Breast epithelium (tissue), 4 donors: ENCODE results near the gene CDH4. TPM values are rescaled to one million over a fixed set of nuclear protein-coding genes. Genes with fewer than 3 reads are reported as not detected.

Source experiments
- DNase-seq, 2 donors: peaks; one replicate each; pipeline ENCODE4 v3.0.0-alpha.2; 2019; ENCODE audit warnings: low spot score in 2 of 2
- H3K27ac ChIP-seq, 2 donors: fragments of 200-600 bp; sonication (generic) in 1 of 2; one replicate each; pipeline ENCODE4 v1.5.1; 2016 to 2019; ENCODE audit warnings: mild to moderate bottlenecking in 1 of 2
- H3K27me3 ChIP-seq, 2 donors: fragments of 200-600 bp; sonication (generic) in 1 of 2; one replicate each; pipeline versions ENCODE4 v1.5.1 to v1.6.0; 2017 to 2019; ENCODE audit warnings: control low read depth in 1 of 2, mild to moderate bottlenecking in 1 of 2
- H3K36me3 ChIP-seq: fragments of 200-600 bp; one replicate; pipeline ENCODE4 v1.5.1; 2019
- H3K4me1 ChIP-seq, 2 donors: fragments of 200-600 bp; sonication (generic); one replicate each; pipeline ENCODE4 v1.5.1; 2016 to 2019; ENCODE audit warnings: control low read depth in 1 of 2
- H3K4me3 ChIP-seq, 3 donors: fragments of 200-600 bp; sonication (generic); 1 replicate in 2 of 3; 2 replicates in 1 of 3; pipeline ENCODE4 v1.5.1; 2016 to 2019; ENCODE audit warnings: mild to moderate bottlenecking in 3 of 3, moderate library complexity in 2 of 3
- H3K9me3 ChIP-seq, 2 donors: fragments of 200-600 bp; sonication (generic) in 1 of 2; one replicate each; pipeline ENCODE4 v1.5.1; 2016 to 2019; ENCODE audit warnings: control low read depth in 1 of 2
- POLR2A ChIP-seq: fragments of 450-650 bp; IDR thresholded peaks from one replicate; pipeline ENCODE4 v1.6.1; 2016; ENCODE audit warnings: antibody characterized with exemption, mild to moderate bottlenecking, moderate library complexity
- POLR2AphosphoS5 ChIP-seq, 3 donors: sonication (generic); formaldehyde crosslinking; IDR thresholded peaks; one replicate each; pipeline ENCODE4 v1.6.1; 2017; ENCODE audit warnings: antibody characterized with exemption in 3 of 3
- intact Hi-C: fragments of 100-400 bp; cut with DNase I; formaldehyde crosslinking; loops from one replicate; pipeline ENCODE4 v1.15.1; 2023; ENCODE audit warnings: low total_unique reads
- total RNA-seq, 3 donors: library from RNA; depleted of rRNA; stranded (reverse); fragments of >200 nt; gene quantifications; one replicate each; pipeline ENCODE4 v1.1.0, GENCODE V29; 2016
- TF ChIP-seq, protein P1 (sequence below), 3 donors: fragments of 450-650 bp; IDR thresholded peaks; one replicate each; pipeline ENCODE4 v1.5.1; 2016 to 2017; ENCODE audit warnings: antibody characterized with exemption in 3 of 3, mild to moderate bottlenecking in 3 of 3, moderate library complexity in 3 of 3

CDH4 gene
- total RNA-seq, 3 donors from 2014 or later: under 0.01 TPM; not detected in 2

DNA sequence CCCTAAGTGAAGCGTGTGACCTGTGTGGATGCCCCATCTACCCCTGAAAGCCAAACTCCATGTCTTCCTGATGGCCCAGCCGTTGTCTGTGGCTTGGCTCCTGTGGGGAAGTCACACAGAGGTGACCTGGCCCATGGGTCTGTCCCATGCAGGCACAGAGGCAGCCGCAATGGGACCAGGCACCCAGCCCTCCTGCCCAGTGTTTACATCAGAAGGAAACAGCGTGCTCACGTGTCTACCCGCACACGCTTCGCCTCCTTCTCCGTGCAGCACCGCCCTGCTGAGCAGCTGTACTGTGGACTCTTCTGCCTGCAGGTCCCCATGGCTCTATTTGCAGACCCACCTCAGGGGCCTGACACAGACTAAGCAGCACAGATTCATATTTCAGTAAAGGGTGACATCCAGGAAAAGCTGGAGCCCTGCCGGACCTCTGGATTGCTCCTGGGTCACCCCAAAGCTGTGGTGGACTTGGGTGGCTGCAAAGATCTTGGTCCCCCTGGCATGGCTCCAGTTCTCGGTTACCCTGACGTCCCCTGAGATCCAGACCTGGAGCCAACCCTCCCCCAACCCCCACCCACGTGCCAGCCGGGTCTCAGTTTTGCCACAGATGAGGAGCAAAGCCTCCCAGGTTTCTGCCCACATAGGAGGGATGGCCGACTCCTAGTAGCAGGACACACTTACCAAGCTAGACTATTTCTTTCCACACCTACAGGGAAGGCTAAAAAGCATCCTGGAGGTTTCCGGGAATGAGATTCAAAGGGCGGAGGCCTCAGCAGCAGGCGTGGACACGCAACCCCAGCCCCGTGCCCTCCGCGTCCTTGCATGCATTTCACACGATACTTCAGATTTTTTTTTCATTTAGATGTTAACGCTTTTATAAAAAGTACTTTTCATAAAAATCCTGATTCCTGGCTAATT, 120.3 kb downstream of the CDH4 start:
- no peak overlapping the region for H3K4me3 ChIP-seq
- no peaks in the 10 kb centered on the region for H3K36me3 ChIP-seq
- no peaks in the 10 kb centered on the region for H3K4me1 ChIP-seq
- no peak overlapping the region for H3K27ac ChIP-seq
- no peak for DNase-seq
- H3K9me3 ChIP-seq: no peaks in the 10 kb centered on the region
- no peak for TF ChIP-seq POLR2AphosphoS5 (IDR thresholded peaks at IDR 0.05)
- TF ChIP-seq POLR2A: no peak
- TF ChIP-seq, protein P1, sequence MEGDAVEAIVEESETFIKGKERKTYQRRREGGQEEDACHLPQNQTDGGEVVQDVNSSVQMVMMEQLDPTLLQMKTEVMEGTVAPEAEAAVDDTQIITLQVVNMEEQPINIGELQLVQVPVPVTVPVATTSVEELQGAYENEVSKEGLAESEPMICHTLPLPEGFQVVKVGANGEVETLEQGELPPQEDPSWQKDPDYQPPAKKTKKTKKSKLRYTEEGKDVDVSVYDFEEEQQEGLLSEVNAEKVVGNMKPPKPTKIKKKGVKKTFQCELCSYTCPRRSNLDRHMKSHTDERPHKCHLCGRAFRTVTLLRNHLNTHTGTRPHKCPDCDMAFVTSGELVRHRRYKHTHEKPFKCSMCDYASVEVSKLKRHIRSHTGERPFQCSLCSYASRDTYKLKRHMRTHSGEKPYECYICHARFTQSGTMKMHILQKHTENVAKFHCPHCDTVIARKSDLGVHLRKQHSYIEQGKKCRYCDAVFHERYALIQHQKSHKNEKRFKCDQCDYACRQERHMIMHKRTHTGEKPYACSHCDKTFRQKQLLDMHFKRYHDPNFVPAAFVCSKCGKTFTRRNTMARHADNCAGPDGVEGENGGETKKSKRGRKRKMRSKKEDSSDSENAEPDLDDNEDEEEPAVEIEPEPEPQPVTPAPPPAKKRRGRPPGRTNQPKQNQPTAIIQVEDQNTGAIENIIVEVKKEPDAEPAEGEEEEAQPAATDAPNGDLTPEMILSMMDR (IDR thresholded peaks at IDR 0.05): no peak
- intact Hi-C loops: no loop called here
- H3K27me3 ChIP-seq: peaks cover 0 to 9% of the 10 kb centered on the region in 2 donors

DNA sequence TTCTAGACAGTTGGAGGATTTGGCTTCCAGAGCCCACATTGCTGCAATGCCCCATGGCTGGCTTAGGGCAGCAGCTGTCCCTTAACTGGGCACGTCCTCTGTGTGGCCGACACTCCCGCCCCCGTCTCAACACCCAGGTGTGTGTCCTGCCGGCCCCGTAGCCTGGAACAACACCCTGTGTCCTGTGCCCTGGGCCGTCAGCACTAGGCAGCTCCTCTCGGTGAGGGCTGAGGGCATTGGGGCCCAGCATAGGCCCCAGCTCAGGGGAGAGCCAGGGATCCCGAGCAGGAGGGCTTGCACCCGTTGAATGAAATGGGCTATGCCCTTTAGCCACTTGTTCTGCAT, 121.0 kb downstream of the CDH4 start:
- Histone ChIP-seq H3K27me3 (peaks cover 0 to 9% of the 10 kb centered on the region in 2 donors), H3K9me3 (no peaks in the 10 kb centered on the region), H3K27ac (no peak overlapping the region), H3K4me3 (no peak overlapping the region), H3K4me1 (no peaks in the 10 kb centered on the region), H3K36me3 (no peaks in the 10 kb centered on the region)
- TF ChIP-seq POLR2AphosphoS5 (IDR thresholded peaks at IDR 0.05): no peak
- no peak for TF ChIP-seq POLR2A
- intact Hi-C loops: no loop called here
- no peak for DNase-seq

- peaks cover 0 to 9% of the 10 kb centered on the region in 2 donors for H3K27me3 ChIP-seq
- TF ChIP-seq POLR2A (no peak), POLR2AphosphoS5 (IDR thresholded peaks at IDR 0.05) (no peak)
- TF ChIP-seq, protein P1 (IDR thresholded peaks at IDR 0.05): no peak
- no peak overlapping the region for H3K4me3 ChIP-seq
- H3K4me1 ChIP-seq: no peaks in the 10 kb centered on the region
- no peaks in the 10 kb centered on the region for H3K9me3 ChIP-seq
- no peaks in the 10 kb centered on the region for H3K36me3 ChIP-seq
- no peak overlapping the region for H3K27ac ChIP-seq
- no peak for DNase-seq
- intact Hi-C loops: no loop called here
Measured at GRCh38 chr20:61373956-61374545, 122.0 kb downstream of the CDH4 start.

DNA sequence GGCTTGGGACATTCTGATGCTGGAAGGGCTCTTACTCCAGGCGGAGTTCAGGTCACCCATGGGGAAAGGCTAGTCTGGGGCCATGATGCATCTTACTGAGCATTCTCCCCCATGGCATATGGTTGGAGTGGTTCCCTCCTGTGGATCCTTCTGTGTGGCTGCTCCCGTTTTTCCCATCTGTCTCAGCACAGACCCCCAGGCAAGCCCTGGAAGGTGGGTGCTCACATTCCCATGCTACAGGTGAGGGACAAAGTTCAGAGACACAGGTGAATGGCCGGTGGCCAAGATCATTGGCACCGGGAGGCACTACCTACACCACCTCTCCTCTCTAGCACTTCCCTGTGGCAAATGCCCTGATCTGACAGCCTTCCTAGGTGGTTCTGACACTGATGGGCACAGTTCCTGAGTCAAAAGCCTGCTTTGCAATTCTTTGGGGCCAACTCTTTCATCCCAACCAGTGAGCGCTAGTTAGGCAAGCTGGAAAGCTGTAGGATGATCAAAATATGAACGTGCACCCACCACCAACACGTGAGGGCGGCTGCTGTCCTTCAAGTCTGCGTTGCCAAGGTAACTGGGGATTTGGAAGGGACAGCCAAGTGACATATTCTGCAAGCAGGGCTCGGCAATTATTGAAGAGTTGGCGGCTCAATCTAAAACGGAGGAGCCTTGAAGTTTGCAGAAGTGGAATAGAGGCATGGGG, 124.6 kb downstream of the CDH4 start:
- intact Hi-C loops: no loop called here
- Histone ChIP-seq H3K27ac (no peak overlapping the region), H3K4me3 (no peak overlapping the region), H3K9me3 (no peaks in the 10 kb centered on the region), H3K36me3 (no peaks in the 10 kb centered on the region), H3K4me1 (no peaks in the 10 kb centered on the region), H3K27me3 (peaks cover 0 to 7% of the 10 kb centered on the region in 2 donors)
- DNase-seq: no peak
- TF ChIP-seq POLR2A: no peak
- TF ChIP-seq, protein P1 (IDR thresholded peaks at IDR 0.05): no peak
- TF ChIP-seq POLR2AphosphoS5 (IDR thresholded peaks at IDR 0.05): no peak

DNA sequence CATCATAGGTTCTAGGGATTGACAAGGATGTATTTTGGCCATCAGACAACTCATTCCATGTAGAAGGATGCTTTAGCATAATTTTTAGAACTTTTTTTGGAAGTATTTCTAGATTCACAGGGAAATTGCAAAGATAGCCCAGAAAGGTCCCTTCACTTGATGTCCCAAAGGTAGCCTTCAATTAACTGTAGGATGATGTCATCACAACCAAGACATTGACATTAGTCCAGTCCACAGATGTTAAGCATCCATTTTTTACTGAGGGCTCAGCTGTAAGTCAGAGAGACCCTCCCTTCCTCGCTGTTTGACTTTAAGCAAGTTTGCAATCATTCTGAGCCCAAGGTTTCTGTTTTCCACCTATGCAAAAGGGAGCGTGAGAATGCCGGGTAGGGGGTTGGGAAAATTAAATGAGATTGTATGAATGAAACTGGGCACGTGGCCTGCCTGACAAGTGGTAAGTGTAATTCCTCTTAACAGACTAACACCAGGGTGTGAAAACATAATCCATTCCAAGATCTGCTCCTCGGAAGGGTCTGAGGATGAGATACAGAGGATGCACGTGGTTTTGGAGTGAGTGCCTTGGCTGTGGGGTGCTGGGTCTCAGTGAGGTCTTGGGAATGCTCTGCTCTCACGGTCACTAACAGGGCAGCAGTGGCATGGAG, 126.8 kb downstream of the CDH4 start:
- DNase-seq: no peak
- intact Hi-C loops: no loop called here
- H3K27me3 ChIP-seq: no peaks in the 10 kb centered on the region
- H3K36me3 ChIP-seq: no peaks in the 10 kb centered on the region
- TF ChIP-seq POLR2AphosphoS5 (IDR thresholded peaks at IDR 0.05) (no peak), POLR2A (no peak)
- TF ChIP-seq, protein P1 (IDR thresholded peaks at IDR 0.05): no peak
- no peaks in the 10 kb centered on the region for H3K4me1 ChIP-seq
- H3K4me3 ChIP-seq: no peak overlapping the region
- peaks cover 6 to 8% of the 10 kb centered on the region in 2 donors for H3K9me3 ChIP-seq
- H3K27ac ChIP-seq: no peak overlapping the region
